HepG2 (cell line): ENCODE results near the gene CYP20A1. TPM values are rescaled to one million over a fixed set of nuclear protein-coding genes. Genes with fewer than 3 reads are reported as not detected.
A peak's percentile ranks its signal among the peaks of the same experiment; 100 is the strongest.

ENCODE experiments used
- CREM ChIP-seq, 2 experiments: sonication (generic) in 1 of 2; formaldehyde crosslinking in 1 of 2; IDR thresholded peaks; 2 replicates each; pipeline versions ENCODE4 v1.4.0 to v1.6.1; 2016 to 2020; ENCODE audit warnings: antibody characterized with exemption in 1 of 2, mild to moderate bottlenecking in 1 of 2, missing genetic modification reagents in 1 of 2
- DR1 ChIP-seq: sonication (generic); formaldehyde crosslinking; IDR thresholded peaks from 2 replicates; pipeline ENCODE4 v1.8.0; 2021; ENCODE audit warnings: mild to moderate bottlenecking, missing genetic modification reagents, inconsistent platforms
- FOXK1 ChIP-seq: sonication (generic); formaldehyde crosslinking; IDR thresholded peaks from 2 replicates; pipeline ENCODE4 v1.4.0; 2020; ENCODE audit warnings: low read depth, missing genetic modification reagents, borderline replicate concordance
- GPBP1L1 ChIP-seq: sonication (generic); formaldehyde crosslinking; IDR thresholded peaks from 2 replicates; pipeline ENCODE4 v1.5.0; 2020; ENCODE audit warnings: mild to moderate bottlenecking, missing genetic modification reagents
- HNRNPUL1 ChIP-seq: fragments of 200-400 bp; formaldehyde crosslinking; IDR thresholded peaks from 2 replicates; pipeline ENCODE4 v1.6.1; 2017; ENCODE audit warnings: low read depth, mild to moderate bottlenecking, low read length, moderate library complexity
- MZF1 ChIP-seq: sonication (generic); formaldehyde crosslinking; IDR thresholded peaks from 2 replicates; pipeline ENCODE4 v1.8.1; 2023; ENCODE audit warnings: mild to moderate bottlenecking, missing genetic modification reagents, borderline replicate concordance
- PTBP1 ChIP-seq: fragments of 200-400 bp; formaldehyde crosslinking; IDR thresholded peaks from 2 replicates; pipeline ENCODE4 v1.6.1; 2018; ENCODE audit warnings: low read length, low read depth; ENCODE audit not compliant: poor library complexity, severe bottlenecking
- RAD51 ChIP-seq: fragments of 450-650 bp; IDR thresholded peaks from 2 replicates; pipeline ENCODE4 v1.6.1; 2016; ENCODE audit warnings: borderline replicate concordance
- SMAD3 ChIP-seq: sonication (generic); formaldehyde crosslinking; IDR thresholded peaks from 2 replicates; pipeline ENCODE4 v1.4.0; 2020; ENCODE audit warnings: missing genetic modification reagents
- TBL1XR1 ChIP-seq: fragments of 150-350 bp; IDR thresholded peaks from 2 replicates; pipeline ENCODE4 v1.6.1; 2014; ENCODE audit warnings: borderline replicate concordance, low read length; ENCODE audit not compliant: partially characterized antibody
- TBX3 ChIP-seq: fragments of 450-650 bp; IDR thresholded peaks from 2 replicates; pipeline ENCODE4 v1.6.1; 2017; ENCODE audit warnings: antibody characterized with exemption, mild to moderate bottlenecking, inconsistent platforms, borderline replicate concordance
- TFDP1 ChIP-seq: IDR thresholded peaks from 2 replicates; pipeline ENCODE4 v1.6.1; 2016; ENCODE audit warnings: missing compliant biosample characterization, missing genetic modification reagents, borderline replicate concordance
- ZBTB25 ChIP-seq: IDR thresholded peaks from 2 replicates; pipeline ENCODE4 v1.6.1; 2018; ENCODE audit warnings: missing genetic modification reagents
- ZNF143 ChIP-seq: sonication (generic); formaldehyde crosslinking; IDR thresholded peaks from 2 replicates; pipeline ENCODE4 v1.4.0; 2020; ENCODE audit warnings: missing genetic modification reagents
- ZNF276 ChIP-seq: sonication (generic); formaldehyde crosslinking; IDR thresholded peaks from 2 replicates; pipeline ENCODE4 v1.4.0; 2020; ENCODE audit warnings: mild to moderate bottlenecking, low read depth, missing genetic modification reagents
- ZNF503 ChIP-seq: sonication (generic); formaldehyde crosslinking; IDR thresholded peaks from 2 replicates; pipeline ENCODE4 v1.4.0; 2020; ENCODE audit warnings: missing genetic modification reagents
- ZNF605 ChIP-seq: sonication (generic); formaldehyde crosslinking; IDR thresholded peaks from 2 replicates; pipeline ENCODE4 v1.8.0; 2022; ENCODE audit warnings: mild to moderate bottlenecking, missing genetic modification reagents
- ZNF691 ChIP-seq: sonication (generic); formaldehyde crosslinking; IDR thresholded peaks from 2 replicates; pipeline ENCODE4 v1.4.0; 2020; ENCODE audit warnings: missing genetic modification reagents, low read depth, mild to moderate bottlenecking, borderline replicate concordance
- ZNF746 ChIP-seq: sonication (generic); formaldehyde crosslinking; IDR thresholded peaks from 2 replicates; pipeline ENCODE4 v1.8.0; 2022; ENCODE audit warnings: mild to moderate bottlenecking, missing genetic modification reagents
- polyA plus RNA-seq, 8 experiments: library from polyadenylated mRNA; depleted of rRNA in 3 of 8; stranded (reverse) in 7 of 8; unstranded in 1 of 8; fragments of >200 nt; fragmentation: Illumina TruSeq in 4 of 8; extraction: Trizol in 4 of 8; gene quantifications; 2 replicates each; pipeline versions ENCODE4 v1.2.1 to v1.2.3, GENCODE V29; 2011 to 2016; ENCODE audit warnings: low read depth in 4 of 8, missing spikeins in 1 of 8, mixed read lengths in 1 of 8; ENCODE audit not compliant: insufficient read depth in 1 of 8
- total RNA-seq, 5 experiments: library from RNA; depleted of rRNA; stranded (reverse); fragments of >200 nt; fragmentation: Illumina TruSeq; extraction: Trizol; gene quantifications; 2 replicates each; pipeline ENCODE4 v1.2.3, GENCODE V29; 2016; ENCODE audit warnings: low read depth in 1 of 5

CYP20A1 gene
- total and polyA plus RNA-seq, 2 of the 13 experiments (the other 11 are each of a cell fraction or from before 2014, with no cell fraction given): 9.6 to 35.3 TPM

- TF ChIP-seq ZNF276: peak; percentile 74; the same call in 1 of the 2 replicates
- peak; percentile 86 for TF ChIP-seq FOXK1
- TF ChIP-seq TBL1XR1: peak; percentile 47
- TF ChIP-seq GPBP1L1 (CRISPR knock-in tag): no peak
- peak; percentile 83 for TF ChIP-seq SMAD3 (CRISPR knock-in tag)
- no peak for TF ChIP-seq MZF1 (CRISPR knock-in tag)
- TF ChIP-seq ZBTB25: peak; percentile 67; the same call in 1 of the 2 replicates
- TF ChIP-seq TFDP1 (CRISPR knock-in tag): peak; percentile 81
- peak; percentile 100 for TF ChIP-seq ZNF605 (CRISPR knock-in tag)
- 0 out of 2 replicates have a peak, but pooled peaks have one; percentile 60 for TF ChIP-seq TBX3
- peak; percentile 93 for TF ChIP-seq PTBP1
- peak; percentile 98 for TF ChIP-seq RAD51
- peak; percentile 86 for TF ChIP-seq ZNF143 (CRISPR knock-in tag)
- peak; percentile 99 for TF ChIP-seq DR1 (CRISPR knock-in tag)
- TF ChIP-seq CREM (IDR thresholded peaks at IDR 0.05): peak; percentile 54
- peak; percentile 49; the same call in 1 of the 2 replicates for TF ChIP-seq CREM (CRISPR knock-in tag; IDR thresholded peaks at IDR 0.05)
- TF ChIP-seq ZNF746 (CRISPR knock-in tag): peak; percentile 93
- peak; percentile 90 for TF ChIP-seq HNRNPUL1
- peak; percentile 80; the same call in 1 of the 2 replicates for TF ChIP-seq ZNF503
- TF ChIP-seq ZNF691 (CRISPR knock-in tag): peak; percentile 26
Observed at GRCh38 chr2:203238704-203239526, at the start of gene CYP20A1 (continued).
